ENCODE measurements around the gene JCHAIN.

JCHAIN gene

DNA sequence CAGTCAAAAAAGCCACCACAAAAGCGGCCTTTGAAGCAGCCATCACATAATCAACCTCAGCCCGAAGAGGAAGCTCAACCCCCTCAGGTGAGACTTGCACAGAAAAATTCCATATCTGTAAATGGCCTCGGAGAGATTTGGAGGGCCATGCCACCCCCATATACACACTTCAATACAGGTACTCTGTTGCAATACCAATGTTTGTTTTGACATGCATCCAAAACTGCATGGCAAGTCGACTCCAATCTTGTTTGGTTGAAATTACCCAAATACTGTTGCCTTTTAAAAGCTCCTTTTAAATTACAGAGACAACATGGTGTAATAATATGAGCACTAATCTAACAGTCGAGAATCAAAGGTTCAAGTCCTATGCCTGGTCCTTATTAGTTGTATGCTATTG, 31.8 kb downstream of the JCHAIN start:
- DNase-seq: no peak

DNA sequence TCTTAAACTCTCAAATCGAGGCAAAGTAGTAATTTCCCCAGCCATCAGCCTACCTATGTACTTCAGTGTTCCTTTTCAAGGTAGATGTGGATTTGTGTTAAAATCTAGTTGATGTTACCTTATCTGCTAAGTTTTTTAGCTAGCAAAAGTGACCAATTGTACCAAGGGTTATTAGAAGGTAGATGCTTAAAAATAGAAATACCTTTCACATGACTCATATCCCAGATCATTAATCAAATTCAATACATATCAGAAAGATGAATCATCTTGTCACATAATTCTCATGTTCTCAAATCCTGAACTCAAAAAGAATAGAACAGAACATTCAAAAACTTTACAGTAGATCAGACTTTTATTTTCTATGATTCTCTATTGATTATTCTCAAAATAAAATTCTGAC, 34.3 kb downstream of the JCHAIN start:
- DNase-seq: no peak

DNA sequence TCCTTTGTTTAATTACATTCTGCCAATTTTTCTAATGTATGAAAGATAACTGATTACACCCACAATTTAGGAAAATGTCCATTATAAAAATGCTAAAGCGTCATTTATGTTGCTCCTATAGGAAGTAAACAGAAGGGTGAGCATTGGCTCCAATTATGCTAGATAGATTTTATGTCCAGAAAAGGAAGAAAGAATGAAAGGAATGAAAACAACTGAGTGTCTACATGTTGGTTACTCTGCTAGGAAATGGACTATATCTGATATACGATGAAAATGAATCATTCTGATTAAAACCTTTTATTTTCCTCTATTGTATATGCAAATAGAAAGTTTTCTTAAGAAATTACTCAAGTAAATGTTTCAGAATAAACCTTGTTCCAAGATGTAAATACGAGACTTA, 36.1 kb downstream of the JCHAIN start:
- no peak for DNase-seq

DNA sequence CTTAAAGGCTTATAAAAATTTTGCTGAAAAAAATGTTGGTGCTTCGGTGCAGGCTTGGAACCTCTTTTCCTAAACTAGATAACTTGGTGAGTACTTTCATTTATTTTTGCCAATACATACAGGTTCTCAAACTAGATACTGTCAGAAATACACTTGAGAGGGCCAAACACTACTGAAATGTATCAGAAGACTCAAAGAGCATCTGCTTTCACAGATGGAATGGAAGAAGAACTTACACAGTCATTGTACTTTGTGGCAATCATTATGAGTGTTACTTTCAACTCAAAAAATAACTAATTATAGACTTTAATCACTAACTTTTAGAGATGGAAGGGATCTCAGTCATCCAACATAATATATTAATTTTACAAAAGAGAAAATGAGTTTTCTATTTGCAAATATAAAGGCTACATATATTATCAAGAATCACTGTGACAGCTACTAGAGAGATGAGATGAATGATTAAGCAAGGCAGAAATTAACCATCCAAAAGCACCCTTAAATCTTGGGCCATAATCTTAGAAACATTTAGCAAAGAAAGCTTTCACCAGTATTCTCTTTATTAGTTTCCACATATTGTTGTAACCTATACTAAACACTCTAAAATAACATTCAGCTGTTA, 36.7 kb downstream of the JCHAIN start:
- no peak for DNase-seq

DNA sequence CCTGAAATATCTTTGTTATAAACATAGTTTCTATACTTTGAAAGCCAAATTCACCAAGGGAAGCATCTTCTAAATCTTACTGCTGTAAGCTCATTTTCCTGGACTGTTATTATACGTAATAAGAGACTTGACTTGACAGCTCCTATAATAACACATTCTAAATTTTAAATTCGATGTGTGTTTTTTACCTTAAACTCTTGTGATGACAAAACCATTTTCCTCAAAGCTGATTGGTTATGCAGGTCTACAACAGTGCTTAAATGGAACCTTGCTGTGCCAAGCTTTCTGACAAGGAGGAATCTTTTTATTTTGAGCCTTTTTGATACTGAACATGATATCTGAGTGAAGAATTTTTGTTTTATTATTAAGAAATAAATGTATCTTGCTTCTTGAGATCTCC, 37.9 kb downstream of the JCHAIN start, which contains the start of gene ENAM:
ENAM (plus strand) TSS at position 301 of the 400 bp plus-strand sequence. CDS start 757 bp downstream, outside the sequence.
- DNase-seq: no peak

GRCh38 chr4:70627620-70628019, 38.7 kb downstream of the JCHAIN start:
- no peak for DNase-seq

DNA sequence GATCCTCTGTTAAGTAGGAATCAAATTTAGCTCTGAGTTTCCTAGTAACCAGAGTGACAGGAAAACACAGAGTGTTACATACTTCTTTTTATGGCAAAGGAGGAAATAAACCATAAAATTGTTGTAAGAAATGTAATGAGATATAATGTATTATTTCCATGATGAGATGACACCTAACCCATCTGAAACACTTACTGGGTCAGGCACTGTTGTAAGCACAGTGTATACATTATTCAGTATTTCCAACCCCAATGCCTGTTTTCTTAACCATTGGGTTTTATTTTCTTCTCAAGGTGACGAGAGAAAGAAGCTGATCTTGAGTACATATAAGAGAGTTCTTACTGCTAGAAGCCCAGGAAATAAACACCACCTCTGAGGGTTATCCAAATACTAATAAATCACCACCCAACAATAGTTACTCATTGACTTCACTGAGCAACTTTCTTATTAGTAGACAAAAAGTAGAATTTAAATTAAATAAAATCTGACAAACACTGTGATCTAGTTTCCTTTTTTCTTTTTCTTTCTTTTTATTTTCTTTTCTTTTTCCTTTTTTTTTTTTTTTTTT, 42.0 kb downstream of the JCHAIN start:
- no peak for DNase-seq

GRCh38 chr4:70623323-70623722, 43.0 kb downstream of the JCHAIN start:
- no peak for DNase-seq

DNA sequence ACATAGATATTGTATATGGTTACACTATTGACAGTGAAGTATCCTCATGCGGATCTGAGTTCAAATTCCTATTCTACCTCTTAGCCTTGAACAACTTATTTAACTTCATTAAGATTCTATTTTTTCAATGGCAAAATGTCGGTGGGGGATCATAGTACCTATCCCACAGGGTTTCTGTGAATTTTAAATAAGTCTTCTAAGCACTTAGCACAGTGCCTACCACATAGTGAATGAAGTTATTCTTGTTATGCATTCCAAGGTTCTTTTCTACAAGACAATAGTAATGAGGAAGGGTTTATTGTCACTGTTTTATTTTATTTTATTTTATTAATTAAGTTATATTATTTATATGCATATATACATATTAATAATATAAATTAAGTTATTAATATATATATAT, 46.5 kb downstream of the JCHAIN start:
- no peak for DNase-seq

DNA sequence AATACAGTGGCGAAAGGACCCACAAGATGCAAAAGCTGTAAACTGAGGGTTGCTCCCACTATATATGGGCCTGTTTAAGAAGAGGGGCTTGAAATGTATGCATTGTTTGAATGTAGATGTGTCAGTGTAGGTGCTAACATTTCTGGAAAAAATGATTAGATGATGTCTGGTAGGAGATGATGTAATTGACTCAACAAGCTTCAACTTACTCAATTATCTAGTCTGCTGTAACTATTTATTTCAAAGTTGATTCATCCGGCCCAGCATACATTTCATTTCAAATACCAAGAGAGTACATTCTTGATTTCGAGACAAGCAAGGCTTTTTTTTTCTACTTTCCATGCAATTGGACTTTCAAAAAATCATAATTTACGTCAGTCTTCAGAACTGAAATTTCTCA, 47.0 kb downstream of the JCHAIN start:
- DNase-seq: no peak

DNA sequence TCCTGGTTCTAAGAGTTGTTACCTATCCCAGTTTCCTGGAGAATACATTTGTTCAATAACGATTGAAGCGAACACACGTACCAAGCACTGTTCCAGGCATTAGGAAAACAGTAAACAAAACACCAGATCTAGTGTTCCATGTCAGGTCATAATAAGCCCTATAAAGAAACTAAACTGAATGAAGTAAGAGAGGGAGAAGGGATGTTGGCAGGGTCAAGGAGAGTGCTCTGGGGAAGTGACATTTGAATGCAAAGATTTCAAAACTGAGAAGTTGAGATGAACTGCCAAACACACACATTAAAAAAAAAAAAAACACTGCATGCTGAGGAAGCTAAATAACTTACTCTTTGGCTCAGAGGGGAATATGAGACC, 52.1 kb downstream of the JCHAIN start:
- DNase-seq: no peak

GRCh38 chr4:70613306-70614183, 52.8 kb downstream of the JCHAIN start:
- DNase-seq: no peak

GRCh38 chr4:70608324-70608723, 58.0 kb downstream of the JCHAIN start:
- no peak for DNase-seq

GRCh38 chr4:70607334-70607853, 58.9 kb downstream of the JCHAIN start:
- DNase-seq: no peak

- DNase-seq: no peak
These were observed 59.8 kb downstream of the JCHAIN start for GRCh38 chr4:70606459-70606858.
